SIG-M5 (cell line): Measurements from ENCODE around the gene KLF14.
"Not testable (repeated sequence)": the region's sequence is repeated elsewhere in the genome, so short reads cannot be mapped to it uniquely, and the experiment has no call there.

Experiments used
- DNase-seq: peaks from one replicate; lab custom pipeline; 2025; lab: John Stamatoyannopoulos, UW

The KLF14 gene

DNA sequence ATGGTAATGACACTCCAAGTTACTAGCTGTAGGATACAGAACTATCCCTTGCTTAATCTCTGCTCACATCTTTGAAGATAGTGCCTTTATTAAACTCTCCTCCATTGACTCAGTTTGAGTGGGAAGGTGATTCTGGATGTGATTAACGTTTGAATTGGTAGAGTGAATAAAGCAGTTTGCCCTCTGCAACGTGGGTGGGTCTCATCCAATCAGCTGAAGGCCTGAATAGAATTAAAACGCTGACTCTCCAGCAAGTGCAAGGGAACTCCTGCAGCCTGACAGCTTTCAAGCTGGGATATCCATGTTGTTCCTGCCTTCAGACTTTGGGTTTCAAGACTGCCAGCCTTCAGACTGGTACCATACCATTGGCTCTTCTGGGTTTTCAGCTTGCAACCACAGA lies 21.6 kb downstream of the KLF14 start:
- DNase-seq, result no peak

DNA sequence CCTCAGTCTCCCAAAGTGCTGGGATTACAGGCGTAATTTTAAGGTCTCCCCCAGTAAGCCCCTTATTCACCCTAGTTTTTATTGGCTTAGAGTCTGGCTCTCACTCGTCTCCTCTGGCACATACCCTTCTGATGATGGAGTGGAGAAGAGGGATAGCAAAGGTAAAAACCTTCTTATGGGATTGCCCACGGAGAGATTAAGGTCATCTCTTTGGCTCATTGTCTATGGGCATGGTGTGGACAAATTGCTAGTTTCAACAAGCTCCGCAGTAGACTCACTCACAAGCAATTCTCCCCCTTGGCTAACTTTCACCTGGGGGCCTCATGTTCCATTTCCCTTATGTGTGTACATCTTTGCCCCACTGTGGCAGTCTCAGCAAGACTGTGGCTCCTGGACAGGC lies 25.2 kb downstream of the KLF14 start:
- DNase-seq, result no peak

DNA sequence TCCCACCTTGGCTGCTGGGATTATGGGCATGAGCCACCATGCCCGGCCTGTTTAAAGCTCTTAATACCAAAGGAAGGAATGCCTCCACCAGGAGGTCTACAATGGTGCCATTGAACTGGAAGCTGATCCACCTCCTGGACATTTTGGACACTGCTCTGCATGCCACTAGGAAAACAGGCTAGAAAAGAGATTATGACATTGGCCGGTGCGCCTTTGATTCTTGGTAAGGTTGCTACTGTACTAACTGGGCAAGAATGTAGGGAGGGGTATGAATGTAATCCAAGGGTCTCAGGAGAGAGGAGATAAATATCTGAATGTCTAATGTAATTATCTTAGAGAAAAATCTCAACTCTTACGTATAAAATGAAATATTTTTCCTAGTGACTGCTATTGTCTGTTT lies 26.0 kb downstream of the KLF14 start:
- no peak for DNase-seq

DNA sequence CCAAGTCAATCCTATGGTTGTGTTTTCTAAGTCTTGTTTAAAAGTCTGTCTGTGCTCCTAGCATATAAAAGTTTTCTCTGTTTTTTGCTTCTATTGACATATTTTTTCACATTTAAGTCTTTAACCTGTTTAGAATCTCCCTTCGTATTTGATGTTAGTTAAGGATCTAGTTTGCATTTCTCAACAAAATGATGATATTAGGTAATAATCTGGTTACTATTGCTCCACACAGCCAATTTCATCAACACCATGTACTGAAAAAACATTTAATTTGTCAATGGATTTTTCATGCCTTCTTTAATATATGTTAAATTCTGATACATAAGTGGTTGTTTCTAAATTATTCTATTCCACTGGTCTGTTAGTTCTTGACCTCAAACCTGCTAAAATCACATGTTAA lies 30.2 kb downstream of the KLF14 start:
- DNase-seq, result no peak

DNA sequence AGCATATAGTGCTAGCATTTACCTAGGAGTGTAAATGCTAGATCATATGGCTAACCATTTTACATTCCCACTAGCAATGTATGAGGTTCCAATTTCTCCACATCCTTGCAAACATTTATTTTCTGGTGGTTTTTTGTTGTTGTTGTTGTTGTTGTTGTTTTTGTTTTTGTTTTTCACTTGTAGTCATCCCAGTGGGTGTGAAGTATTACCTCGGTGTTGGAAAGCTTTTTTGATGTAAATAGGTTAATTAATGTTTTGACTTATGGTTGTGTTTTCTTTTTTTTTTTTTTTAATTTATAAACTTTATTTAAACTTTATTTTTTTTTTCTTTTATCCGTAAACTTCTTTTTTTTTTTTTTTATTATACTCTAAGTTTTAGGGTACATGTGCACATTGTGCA lies 32.4 kb downstream of the KLF14 start:
- no peak for DNase-seq

DNA sequence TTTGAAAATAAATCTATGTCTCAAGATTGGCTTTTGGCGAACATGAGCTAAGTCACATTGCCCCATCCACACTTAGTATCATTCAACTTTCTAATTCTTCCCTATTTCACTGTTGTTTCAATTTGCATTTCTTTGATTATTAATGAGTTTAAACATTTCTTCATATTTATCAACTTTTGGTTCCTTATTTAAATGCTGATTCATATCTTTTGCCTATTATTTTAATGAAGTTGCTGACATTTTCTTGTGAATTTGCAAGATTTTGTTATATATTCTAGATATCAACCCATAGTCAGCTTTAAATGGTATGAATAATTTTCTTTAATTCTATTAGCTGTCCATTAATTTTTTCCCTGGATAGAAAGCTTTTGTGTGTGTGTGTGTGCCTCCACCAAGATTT lies 33.2 kb downstream of the KLF14 start:
- DNase-seq, result no peak

DNA sequence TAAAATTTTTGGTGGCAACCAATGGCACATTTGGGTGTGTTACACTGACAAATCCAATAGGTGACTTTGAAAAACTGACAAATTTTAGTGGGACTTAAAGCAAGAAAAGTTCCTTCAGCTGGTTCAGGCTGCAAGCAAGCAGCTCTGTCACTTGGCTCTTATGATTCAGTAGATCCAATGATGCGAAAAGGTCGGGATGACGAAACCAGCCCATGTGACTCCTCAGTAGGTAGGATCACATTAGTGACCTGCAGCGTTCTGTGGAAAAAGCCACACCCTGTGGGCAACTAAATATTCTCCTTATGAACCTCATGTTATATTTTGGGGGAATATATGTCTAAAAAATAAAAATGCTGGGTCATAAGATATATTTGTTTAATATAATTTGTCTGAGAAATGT lies 34.3 kb downstream of the KLF14 start:
- DNase-seq, result no peak

DNA sequence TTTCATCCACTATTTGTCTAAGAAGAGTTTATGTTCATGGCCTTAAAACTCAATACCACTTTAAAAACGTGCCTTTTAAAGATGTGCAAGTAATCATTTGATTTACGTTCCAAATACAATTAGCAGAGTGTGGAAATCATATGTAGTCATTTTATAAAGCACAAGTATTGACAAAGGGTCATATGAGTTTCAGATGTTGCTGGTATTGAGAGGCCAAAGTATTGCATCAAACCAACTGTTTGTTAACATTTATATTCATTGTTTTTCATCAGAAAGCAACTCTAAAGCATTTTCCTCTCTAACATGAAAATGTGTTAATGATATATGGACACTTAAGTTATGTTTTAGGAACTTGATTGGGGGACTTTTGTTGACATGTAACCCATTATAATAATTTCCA lies 36.2 kb downstream of the KLF14 start:
- no peak for DNase-seq

DNA sequence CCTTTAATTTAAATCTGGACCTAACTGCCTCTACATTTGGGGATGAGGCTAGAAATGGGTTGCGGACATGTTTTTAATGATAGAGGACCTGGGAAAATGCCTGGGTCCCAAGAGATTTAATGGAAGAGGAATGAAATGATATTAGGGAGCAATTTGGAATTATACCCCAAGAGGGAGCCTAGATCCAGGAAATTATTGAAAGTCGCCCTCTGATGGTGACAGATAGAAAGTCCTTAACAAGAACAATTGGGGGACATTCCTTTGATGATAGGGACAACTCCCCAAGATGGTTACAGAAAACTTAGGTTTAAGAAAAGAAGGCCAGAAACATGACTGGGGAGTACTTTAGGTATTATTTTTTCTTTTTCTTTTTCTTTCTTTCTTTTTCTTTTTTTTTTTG lies 38.2 kb downstream of the KLF14 start:
- DNase-seq, result no peak

DNA sequence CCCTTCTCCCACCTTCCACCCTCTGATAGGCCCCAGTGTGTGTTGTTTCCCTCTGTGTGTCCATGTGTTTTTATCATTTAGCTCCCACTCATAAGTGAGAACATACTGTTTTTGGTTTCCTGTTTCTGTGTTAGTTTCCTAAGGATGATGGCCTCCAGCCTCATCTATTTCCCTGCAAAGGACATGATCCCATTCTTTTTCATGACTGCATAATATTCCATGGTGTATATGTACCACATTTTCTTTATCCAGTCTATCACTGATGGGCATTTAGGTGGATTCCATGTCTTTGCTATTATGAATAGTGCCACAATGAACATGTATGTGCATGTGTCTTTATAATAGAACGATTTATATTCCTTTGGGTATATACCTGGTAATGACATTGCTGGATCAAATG lies 41.6 kb downstream of the KLF14 start:
- DNase-seq, result not testable (repeated sequence)

DNA sequence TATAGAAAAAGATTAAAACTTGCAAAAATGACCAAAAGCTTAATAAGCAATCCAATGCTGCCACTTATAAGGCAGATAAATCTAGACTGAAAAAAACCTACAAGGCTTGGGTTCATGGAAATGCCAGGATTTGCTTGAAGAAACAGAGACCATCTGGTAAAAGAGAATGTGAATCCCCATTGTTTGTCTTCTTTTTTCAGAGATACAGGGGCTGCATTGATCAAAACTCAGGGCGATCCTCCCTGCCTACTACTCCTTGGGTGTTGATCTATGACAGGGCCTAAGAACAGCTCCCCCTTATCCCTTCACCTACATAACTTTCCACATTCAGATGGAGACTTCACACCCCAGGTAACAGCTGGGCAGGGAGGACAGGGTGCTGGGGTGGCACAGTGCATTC lies 44.3 kb downstream of the KLF14 start:
- DNase-seq, result no peak

DNA sequence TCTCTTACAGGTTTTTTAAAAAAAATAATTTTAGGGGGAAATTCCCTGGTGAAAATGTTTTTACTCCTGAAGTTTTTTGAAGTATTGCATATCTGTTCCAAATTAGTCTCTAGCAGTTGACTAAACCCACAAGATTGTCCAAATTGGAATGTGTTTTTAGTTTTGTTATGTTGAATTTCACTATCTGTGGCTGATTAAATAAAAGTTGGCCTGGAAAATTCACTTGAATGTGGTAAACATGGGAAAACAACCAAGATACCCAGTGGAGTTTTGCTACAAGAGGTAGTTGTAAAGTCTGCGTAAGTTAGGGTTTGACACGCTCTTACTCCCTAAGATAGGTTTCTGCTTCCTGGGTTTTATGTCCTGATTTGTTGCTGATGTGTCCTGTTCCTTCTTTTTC lies 51.0 kb downstream of the KLF14 start:
- DNase-seq, result no peak
